CD14-positive monocyte (primary cell): ENCODE results near the gene PAQR8. TPM values are rescaled to one million over a fixed set of nuclear protein-coding genes. Genes with fewer than 3 reads are reported as not detected.

Experiments used
- DNase-seq, 3 donors: peaks; one replicate each; pipeline ENCODE4 v3.0.0-alpha.2; 2011 to 2022
- H2AFZ ChIP-seq: 2 replicates; pipeline ENCODE4 v1.6.0; 2012; ENCODE audit warnings: mild to moderate bottlenecking, low read depth, low read length, inconsistent platforms; ENCODE audit not compliant: insufficient read depth, poor library complexity, severe bottlenecking
- H3K27ac ChIP-seq, 2 donors: 1 replicate in 1 of 2; 2 replicates in 1 of 2; pipeline ENCODE4 v1.5.1; 2012 to 2013; ENCODE audit warnings: low read length in 2 of 2, control low read depth in 1 of 2, inconsistent platforms in 1 of 2, low read depth in 1 of 2, mild to moderate bottlenecking in 1 of 2
- H3K27me3 ChIP-seq, 2 donors: one replicate each; pipeline versions ENCODE4 v1.6.0 to v1.6.1; 2011 to 2013; ENCODE audit warnings: low read length in 2 of 2; ENCODE audit not compliant: control insufficient read depth in 2 of 2, insufficient read depth in 2 of 2
- H3K36me3 ChIP-seq, 2 donors: replicated peaks in 1 of 2; 1 replicate in 1 of 2; 2 replicates in 1 of 2; pipeline versions ENCODE4 v1.5.1 to v1.6.1; 2012 to 2013; ENCODE audit warnings: low read length in 2 of 2, control low read depth in 1 of 2, inconsistent platforms in 1 of 2, mild to moderate bottlenecking in 1 of 2; ENCODE audit not compliant: insufficient read depth in 2 of 2, control insufficient read depth in 1 of 2
- H3K4me1 ChIP-seq, 2 donors: 1 replicate in 1 of 2; 2 replicates in 1 of 2; pipeline versions ENCODE4 v1.5.1 to v1.6.1; 2012 to 2013; ENCODE audit warnings: low read length in 2 of 2, control low read depth in 1 of 2, inconsistent platforms in 1 of 2, mild to moderate bottlenecking in 1 of 2, moderate library complexity in 1 of 2; ENCODE audit not compliant: insufficient read depth in 2 of 2, control insufficient read depth in 1 of 2
- H3K4me2 ChIP-seq: replicated peaks from 2 replicates; pipeline ENCODE3; 2012; ENCODE audit warnings: low read length, moderate library complexity, mild to moderate bottlenecking; ENCODE audit not compliant: poor library complexity, severe bottlenecking; ENCODE audit errors: extremely low read depth
- H3K4me3 ChIP-seq, 3 experiments: fragments of 200-600 bp in 1 of 3; sonication (generic) in 1 of 3; replicated peaks in 1 of 3; 1 replicate in 2 of 3; 2 replicates in 1 of 3; pipeline ENCODE4 v1.5.1; 2011 to 2013; ENCODE audit warnings: low read length in 3 of 3, mild to moderate bottlenecking in 3 of 3, control low read depth in 2 of 3, low read depth in 2 of 3, inconsistent platforms in 1 of 3, moderate library complexity in 1 of 3
- H3K79me2 ChIP-seq: 2 replicates; pipeline ENCODE4 v1.6.0; 2012; ENCODE audit warnings: mild to moderate bottlenecking, control low read depth, inconsistent platforms, low read length, moderate library complexity; ENCODE audit not compliant: insufficient read depth
- H3K9ac ChIP-seq: 2 replicates; pipeline ENCODE4 v1.6.0; 2017; ENCODE audit warnings: low read length, mild to moderate bottlenecking; ENCODE audit not compliant: insufficient read depth, poor library complexity, severe bottlenecking
- H3K9me3 ChIP-seq, 2 donors: replicated peaks in 1 of 2; 1 replicate in 1 of 2; 2 replicates in 1 of 2; pipeline versions ENCODE4 v1.5.1 to v1.6.1; 2012 to 2013; ENCODE audit warnings: low read length in 2 of 2, control low read depth in 1 of 2; ENCODE audit not compliant: control insufficient read depth in 1 of 2, insufficient read depth in 1 of 2
- H4K20me1 ChIP-seq: 2 replicates; pipeline ENCODE4 v1.6.0; 2012; ENCODE audit warnings: mild to moderate bottlenecking, low read length, control low read depth, moderate library complexity; ENCODE audit not compliant: insufficient read depth
- H3K27ac Mint-ChIP-seq, 7 donors: one replicate each; pipeline ENCODE4 v1.8.0; 2020; ENCODE audit warnings: mild to moderate bottlenecking in 7 of 7, mixed read lengths in 7 of 7, moderate library complexity in 6 of 7, inconsistent platforms in 2 of 7
- H3K27me3 Mint-ChIP-seq, 3 donors: one replicate each; pipeline ENCODE4 v1.8.0; 2021 to 2022; ENCODE audit warnings: low read depth in 3 of 3, mild to moderate bottlenecking in 3 of 3, mixed read lengths in 3 of 3, moderate library complexity in 3 of 3, inconsistent platforms in 1 of 3
- H3K36me3 Mint-ChIP-seq, 2 donors: one replicate each; pipeline ENCODE4 v1.8.0; 2020; ENCODE audit warnings: mixed read lengths in 2 of 2, inconsistent platforms in 1 of 2, mild to moderate bottlenecking in 1 of 2
- H3K4me1 Mint-ChIP-seq: one replicate; pipeline ENCODE4 v1.8.0; 2020; ENCODE audit warnings: mild to moderate bottlenecking, mixed read lengths
- H3K4me3 Mint-ChIP-seq, 2 donors: one replicate each; pipeline ENCODE4 v1.8.0; 2020; ENCODE audit warnings: mild to moderate bottlenecking in 2 of 2, mixed read lengths in 2 of 2, moderate library complexity in 1 of 2
- H3K9me3 Mint-ChIP-seq, 7 donors: one replicate each; pipeline ENCODE4 v1.8.0; 2020 to 2022; ENCODE audit warnings: mixed read lengths in 7 of 7, mild to moderate bottlenecking in 6 of 7, moderate library complexity in 6 of 7, inconsistent platforms in 2 of 7
- whole genome bisulfite sequencing: methylation state at CpG from one replicate; pipeline ENCODE4 v1.1.5; 2013; ENCODE audit warnings: missing lambda C conversion rate; ENCODE audit not compliant: insufficient coverage; 5-methylcytosine and 5-hydroxymethylcytosine counted together
- intact Hi-C, 2 donors: fragments of 100-400 bp; cut with micrococcal nuclease; formaldehyde crosslinking; loops; one replicate each; pipeline versions ENCODE4 v1.15.0 to v1.15.1; 2023
- polyA plus RNA-seq, 3 donors: library from polyadenylated mRNA; depleted of rRNA in 1 of 3; unstranded in 2 of 3; stranded (reverse) in 1 of 3; fragments of 300-500 nt in 2 of 3; fragments of >200 nt in 1 of 3; fragmentation: Illumina TruSeq in 2 of 3; gene quantifications; 1 replicate in 2 of 3; 2 replicates in 1 of 3; pipeline ENCODE4 v1.2.3, GENCODE V29; 2012 to 2021
- TF ChIP-seq, protein P1 (sequence below): fragments of 200-600 bp; IDR thresholded peaks from one replicate; pipeline ENCODE4 v1.8.0; 2022; ENCODE audit warnings: antibody characterized with exemption, mild to moderate bottlenecking

The PAQR8 gene
- polyA plus RNA-seq, 3 donors, result 2.4 to 17.4 (median 6.8) TPM

DNA sequence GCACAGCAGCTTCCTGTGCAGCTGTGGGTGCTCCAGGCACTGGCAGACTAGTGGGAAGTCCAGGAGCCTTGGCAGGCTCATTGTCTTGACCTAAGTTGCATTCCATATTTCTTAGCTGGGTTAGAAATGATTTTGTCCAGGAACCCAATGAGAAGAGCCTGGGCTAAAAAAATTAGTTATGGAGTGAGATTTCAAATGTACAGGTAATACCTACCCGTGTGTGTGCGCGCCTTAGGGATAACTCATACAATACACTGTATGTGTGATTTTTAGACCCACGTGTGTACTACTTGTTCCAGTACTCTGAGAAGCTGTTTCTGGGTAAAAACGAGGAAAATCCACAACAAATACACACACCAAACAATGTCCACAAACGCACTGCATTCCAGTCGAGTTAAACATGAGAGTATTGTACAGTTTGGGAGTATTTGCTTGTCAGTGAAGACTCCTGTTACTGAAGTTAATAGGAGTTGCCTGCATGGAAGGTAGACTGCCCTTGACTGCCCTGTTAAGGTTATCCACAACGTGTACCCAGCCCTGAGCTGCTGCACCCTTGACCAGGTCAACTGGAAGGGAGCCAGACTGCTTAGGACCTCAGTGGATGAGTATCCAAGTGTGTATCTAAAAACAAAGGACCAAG, 1.4 kb downstream of the PAQR8 start:
- peaks cover 31 to 39% of the 10 kb centered on the region in 2 donors for H3K4me1 ChIP-seq
- WGBS, result 57% methylated on average over 1 of the region's 8 CpGs
- Mint-ChIP-seq H3K27me3 (peaks cover 0 to 1% (median 1%) of the 10 kb centered on the region in 3 donors), H3K27ac (peak overlapping the region in 5 of 7 donors; percentile 85 to 93 (median 92)), H3K4me3 (peak overlapping the region; percentile 99), H3K36me3 (peaks cover 18 to 21% of the 10 kb centered on the region in 2 donors), H3K9me3 (no peaks in the 10 kb centered on the region), H3K4me1 (peaks cover 39% of the 10 kb centered on the region)
- peaks cover 9 to 23% of the 10 kb centered on the region in 2 donors for H3K36me3 ChIP-seq
- H3K27me3 ChIP-seq, result no peaks in the 10 kb centered on the region
- TF ChIP-seq, protein P1, sequence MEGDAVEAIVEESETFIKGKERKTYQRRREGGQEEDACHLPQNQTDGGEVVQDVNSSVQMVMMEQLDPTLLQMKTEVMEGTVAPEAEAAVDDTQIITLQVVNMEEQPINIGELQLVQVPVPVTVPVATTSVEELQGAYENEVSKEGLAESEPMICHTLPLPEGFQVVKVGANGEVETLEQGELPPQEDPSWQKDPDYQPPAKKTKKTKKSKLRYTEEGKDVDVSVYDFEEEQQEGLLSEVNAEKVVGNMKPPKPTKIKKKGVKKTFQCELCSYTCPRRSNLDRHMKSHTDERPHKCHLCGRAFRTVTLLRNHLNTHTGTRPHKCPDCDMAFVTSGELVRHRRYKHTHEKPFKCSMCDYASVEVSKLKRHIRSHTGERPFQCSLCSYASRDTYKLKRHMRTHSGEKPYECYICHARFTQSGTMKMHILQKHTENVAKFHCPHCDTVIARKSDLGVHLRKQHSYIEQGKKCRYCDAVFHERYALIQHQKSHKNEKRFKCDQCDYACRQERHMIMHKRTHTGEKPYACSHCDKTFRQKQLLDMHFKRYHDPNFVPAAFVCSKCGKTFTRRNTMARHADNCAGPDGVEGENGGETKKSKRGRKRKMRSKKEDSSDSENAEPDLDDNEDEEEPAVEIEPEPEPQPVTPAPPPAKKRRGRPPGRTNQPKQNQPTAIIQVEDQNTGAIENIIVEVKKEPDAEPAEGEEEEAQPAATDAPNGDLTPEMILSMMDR, result no peak
- H3K9me3 ChIP-seq, result no peaks in the 10 kb centered on the region
- peaks cover 9% of the 10 kb centered on the region for H4K20me1 ChIP-seq
- intact Hi-C loops, result loop anchor here (5.0 kb wide), 2 partner anchors 76 to 81 kb away; partner anchors contain the start of gene MCM3 (in 1 of the 2)
- H3K9ac ChIP-seq, result peak overlapping the region; percentile 83
- peak overlapping the region; percentile 92 for H2AFZ ChIP-seq
- peak overlapping the region; percentile 81 for H3K4me2 ChIP-seq
- H3K79me2 ChIP-seq, result peaks cover 59% of the 10 kb centered on the region
- peak overlapping the region; percentile 81 to 98 (median 90) for H3K4me3 ChIP-seq
- DNase-seq, result no peak
- H3K27ac ChIP-seq, result peak overlapping the region in 1 of 2 donors; percentile 86

DNA sequence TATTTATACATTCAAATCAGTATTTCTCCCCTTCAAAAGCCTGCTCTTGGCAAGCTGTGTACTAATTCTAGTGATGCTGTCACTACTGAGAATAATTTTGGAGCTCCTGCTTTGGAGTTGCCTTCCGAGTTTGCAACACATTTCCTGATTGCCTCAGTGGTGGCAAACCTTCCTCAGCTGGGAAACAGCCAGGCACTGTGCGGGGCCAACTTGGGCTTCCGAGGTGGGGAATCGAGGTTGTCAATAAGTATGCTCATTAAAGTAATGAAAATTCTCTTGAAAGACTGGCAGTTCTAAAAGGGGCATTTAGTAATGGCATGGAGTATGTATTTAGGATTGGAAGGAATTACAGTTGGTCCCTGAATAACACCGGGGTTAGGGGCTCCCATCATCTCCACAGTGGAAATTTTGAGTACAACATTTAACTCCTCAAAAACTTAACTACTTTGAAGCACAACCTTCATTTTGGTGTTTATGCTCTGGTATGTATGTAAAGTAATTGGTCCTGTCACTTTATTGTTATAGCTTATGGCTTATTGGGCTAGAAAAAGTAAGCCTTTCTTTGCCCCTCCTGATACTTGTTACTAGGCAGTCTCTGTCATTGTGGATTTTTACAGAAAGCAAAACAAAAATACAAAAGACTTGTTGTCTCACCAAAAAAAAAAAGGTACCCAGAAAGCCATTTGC, 2.7 kb downstream of the PAQR8 start:
- Histone ChIP-seq H3K79me2 (peaks cover 66% of the 10 kb centered on the region), H3K27me3 (no peaks in the 10 kb centered on the region), H3K4me3 (peak overlapping the region in 1 of 3 experiments; percentile 9), H3K4me1 (peaks cover 31 to 39% of the 10 kb centered on the region in 2 donors), H3K4me2 (no peak overlapping the region), H3K27ac (no peak overlapping the region), H2AFZ (no peak overlapping the region), H3K9ac (no peak overlapping the region), H4K20me1 (peaks cover 9% of the 10 kb centered on the region), H3K36me3 (peaks cover 9 to 33% of the 10 kb centered on the region in 2 donors), H3K9me3 (no peaks in the 10 kb centered on the region)
- H3K9me3 Mint-ChIP-seq, result no peaks in the 10 kb centered on the region
- no peak overlapping the region for H3K27ac Mint-ChIP-seq
- 21% methylated on average over 4 of the region's 5 CpGs for WGBS
- peaks cover 30 to 31% of the 10 kb centered on the region in 2 donors for H3K36me3 Mint-ChIP-seq
- H3K4me1 Mint-ChIP-seq, result peaks cover 39% of the 10 kb centered on the region
- intact Hi-C loops, result loop anchor here (5.0 kb wide), 2 partner anchors 77 to 82 kb away; partner anchors contain the start of gene MCM3 (in 1 of the 2)
- no peak for DNase-seq
- TF ChIP-seq, protein P1, result no peak
- H3K27me3 Mint-ChIP-seq, result peaks cover 0 to 1% (median 1%) of the 10 kb centered on the region in 3 donors
- H3K4me3 Mint-ChIP-seq, result peak overlapping the region in 1 of 2 donors; percentile 23
